Germinal center (tissue), 1 donor: Measurements from ENCODE around the gene ANXA11.
"Not testable (repeated sequence)": the region's sequence is repeated elsewhere in the genome, so short reads cannot be mapped to it uniquely, and the experiment has no call there.

ENCODE experiments used
- DNase-seq: peaks from one replicate; pipeline ENCODE4 v3.0.0; 2012; ENCODE audit warnings: mixed read lengths, low spot score

The ANXA11 gene

GRCh38 chr10:80145406-80146308 lies 59.7 kb downstream of the ANXA11 start:
- not testable (repeated sequence) for DNase-seq

DNA sequence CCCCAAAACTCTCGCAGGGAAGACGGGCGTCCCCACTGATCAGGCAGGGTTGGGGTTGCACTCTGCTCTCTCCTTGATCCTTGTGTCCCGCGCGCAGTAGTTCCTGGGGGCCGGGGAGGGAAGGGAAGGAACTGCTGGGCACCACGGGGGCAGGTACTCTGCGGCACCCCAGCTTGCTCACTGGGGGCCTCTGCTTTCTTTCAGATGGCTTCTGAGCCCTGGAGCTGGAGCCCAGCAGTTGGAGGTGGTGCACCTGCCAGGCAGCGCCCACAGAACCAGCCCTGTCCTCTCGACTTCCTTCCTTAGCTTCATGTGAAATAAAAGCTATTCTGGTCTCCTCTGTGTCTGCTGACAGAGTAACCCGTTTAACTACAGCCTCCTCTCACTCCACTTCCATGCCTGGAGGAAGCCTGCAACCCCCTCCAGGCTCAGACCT lies 60.6 kb downstream of the ANXA11 start:
- DNase-seq = peak; percentile 19

DNA sequence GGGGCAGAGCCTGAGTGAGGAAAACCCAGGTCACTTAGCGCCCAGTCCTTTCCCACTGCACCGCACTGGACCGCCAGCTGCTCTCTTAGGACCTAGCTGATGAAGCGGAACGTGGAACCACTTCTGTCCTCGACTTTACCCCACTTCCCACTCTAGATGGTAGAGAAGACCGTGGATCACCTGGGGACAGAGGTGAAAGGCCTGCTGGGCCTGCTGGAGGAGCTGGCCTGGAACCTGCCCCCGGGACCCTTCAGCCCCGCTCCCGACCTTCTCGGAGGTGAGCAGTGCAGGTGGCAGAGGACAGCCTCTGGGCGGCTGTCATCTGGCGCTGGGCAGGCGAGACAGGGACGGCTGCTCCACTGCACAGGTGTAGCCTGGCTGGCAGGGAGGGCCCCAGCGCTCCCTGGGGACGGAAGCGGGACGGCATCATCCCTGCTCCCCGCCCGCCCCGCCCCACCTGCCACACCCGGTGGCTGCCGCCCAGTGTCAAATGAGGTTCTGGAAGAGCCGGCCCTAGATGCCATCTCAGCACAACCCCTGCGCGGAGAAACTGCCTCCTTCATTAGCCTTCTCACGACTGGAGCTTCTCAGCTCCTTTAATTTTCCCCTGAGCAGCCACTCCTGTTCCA lies 61.2 kb downstream of the ANXA11 start:
- peak; percentile 57 for DNase-seq

- DNase-seq = no peak
Observed at GRCh38 chr10:80141696-80142460, 63.5 kb downstream of the ANXA11 start.

DNA sequence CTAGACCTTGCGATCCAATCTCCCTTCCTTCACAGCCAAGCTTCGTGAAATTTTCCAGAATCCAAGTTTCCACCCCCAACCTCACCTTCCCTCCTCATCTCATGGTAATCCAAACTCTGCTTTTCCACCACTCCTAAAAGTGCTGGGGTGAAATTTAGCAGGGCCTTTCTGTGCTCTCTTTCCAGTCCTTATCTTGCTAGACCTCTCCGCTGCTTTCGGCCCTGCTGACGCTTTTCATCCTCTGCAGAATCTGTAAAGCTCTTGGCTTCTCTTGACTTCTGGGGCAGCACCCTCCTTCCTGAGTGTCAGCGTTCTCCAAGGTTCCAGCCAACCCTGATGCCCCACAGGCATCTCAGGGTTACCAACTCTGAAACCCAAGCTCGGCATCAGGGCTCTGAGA lies 65.1 kb downstream of the ANXA11 start:
- no peak for DNase-seq

DNA sequence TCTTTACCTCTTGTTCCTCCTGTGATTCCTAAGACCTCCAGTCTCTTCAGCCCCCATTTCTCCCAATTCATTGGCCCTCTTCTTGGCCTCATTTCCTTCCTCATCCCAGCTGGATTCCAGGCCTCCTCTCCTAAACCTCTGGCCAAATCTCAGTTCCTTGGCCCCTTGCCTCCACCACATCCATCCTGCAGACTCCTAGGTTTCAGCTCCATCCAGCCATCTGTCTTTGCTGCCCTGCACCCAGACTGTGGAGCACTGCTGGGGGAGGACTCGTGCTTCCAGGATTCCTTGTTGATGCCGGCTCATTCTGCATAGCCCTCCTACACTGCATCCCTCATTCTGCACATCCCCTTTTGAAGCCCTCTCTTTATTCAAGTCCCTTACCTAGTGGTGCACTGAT lies 66.1 kb downstream of the ANXA11 start:
- no peak for DNase-seq

- DNase-seq = no peak
Observed at GRCh38 chr10:80137920-80138319, 67.4 kb downstream of the ANXA11 start.

DNA sequence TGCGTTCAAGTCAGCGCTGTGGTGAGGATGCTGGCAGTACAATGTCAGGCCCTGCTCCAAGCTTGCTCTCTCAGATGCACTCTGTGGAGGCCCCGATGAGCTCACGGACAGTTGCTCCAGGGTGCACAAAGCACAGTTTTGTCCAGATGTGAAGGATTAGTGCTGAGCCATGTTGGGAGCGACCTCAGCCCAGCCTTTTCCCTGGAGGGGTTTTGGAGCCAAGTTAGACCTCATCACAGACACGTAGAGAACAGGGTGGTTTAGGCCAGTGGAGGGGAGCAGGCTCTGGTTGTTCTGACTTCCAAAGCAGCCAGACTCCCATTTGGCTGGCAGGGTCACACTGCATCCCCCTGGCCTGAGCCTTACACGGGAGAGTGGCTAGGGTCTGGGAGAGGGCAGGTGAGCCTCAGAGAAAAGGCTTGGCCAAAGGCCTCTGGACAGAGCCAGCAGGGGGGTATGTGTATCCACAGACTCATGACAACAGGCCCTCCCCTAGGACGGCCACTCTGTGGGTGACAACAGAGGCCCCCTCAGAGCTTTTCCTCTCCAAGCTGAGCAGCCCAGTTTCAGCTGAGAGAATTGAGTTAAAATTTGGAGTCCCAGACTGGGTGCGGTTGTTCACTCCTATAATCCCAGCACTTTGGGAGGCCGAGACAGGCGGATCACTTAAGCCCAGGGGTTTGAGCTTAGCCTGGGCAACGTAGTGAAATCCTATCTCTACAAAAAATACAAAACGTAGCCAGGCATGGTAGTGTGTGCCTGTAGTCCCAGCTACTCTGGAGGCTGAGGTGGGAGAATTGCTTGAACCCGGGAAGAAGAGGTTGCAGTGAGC lies 68.1 kb downstream of the ANXA11 start:
- DNase-seq = no peak

DNA sequence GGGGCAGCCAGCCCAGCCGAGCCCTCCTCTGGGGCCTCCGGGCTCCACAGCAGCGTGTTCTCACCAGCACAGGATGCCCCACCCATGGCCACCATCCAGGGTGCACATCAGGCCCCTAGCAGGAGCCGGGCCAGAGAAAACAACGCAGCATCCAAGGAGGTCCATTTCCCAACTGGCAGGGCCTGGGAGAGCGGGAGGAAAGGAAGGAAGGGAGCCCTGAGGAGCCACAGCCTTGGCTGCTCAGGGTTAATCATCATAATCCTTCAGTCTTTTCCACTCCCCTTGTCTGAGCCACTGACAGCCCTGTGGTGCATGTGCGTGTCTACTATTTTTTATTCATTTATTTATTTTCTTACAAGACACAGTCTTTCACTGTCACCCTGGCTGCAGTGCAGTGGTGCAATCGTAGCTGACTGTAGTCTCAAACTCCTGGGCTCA lies 69.2 kb downstream of the ANXA11 start:
- DNase-seq = no peak

DNA sequence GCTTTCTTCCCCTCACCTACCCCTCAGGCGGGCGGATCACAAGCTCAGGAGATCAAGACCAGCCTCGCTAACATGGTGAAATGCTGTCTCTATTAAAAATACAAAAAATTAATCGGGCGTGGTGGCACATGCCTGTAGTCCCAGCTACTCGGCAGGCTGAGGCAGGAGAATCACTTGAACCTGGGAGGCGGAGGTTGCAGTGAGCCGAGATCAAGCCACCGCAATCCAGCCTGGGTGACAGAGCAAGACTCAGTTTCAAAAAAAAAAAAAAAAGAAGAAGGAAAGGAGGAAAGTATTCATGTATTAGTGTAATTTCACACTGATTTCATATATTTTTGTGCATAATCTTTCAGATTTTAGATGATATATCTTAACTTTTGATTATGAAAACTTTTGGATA lies 71.7 kb downstream of the ANXA11 start:
- not testable (repeated sequence) for DNase-seq

GRCh38 chr10:80133206-80133605 lies 72.1 kb downstream of the ANXA11 start:
- no peak for DNase-seq

DNA sequence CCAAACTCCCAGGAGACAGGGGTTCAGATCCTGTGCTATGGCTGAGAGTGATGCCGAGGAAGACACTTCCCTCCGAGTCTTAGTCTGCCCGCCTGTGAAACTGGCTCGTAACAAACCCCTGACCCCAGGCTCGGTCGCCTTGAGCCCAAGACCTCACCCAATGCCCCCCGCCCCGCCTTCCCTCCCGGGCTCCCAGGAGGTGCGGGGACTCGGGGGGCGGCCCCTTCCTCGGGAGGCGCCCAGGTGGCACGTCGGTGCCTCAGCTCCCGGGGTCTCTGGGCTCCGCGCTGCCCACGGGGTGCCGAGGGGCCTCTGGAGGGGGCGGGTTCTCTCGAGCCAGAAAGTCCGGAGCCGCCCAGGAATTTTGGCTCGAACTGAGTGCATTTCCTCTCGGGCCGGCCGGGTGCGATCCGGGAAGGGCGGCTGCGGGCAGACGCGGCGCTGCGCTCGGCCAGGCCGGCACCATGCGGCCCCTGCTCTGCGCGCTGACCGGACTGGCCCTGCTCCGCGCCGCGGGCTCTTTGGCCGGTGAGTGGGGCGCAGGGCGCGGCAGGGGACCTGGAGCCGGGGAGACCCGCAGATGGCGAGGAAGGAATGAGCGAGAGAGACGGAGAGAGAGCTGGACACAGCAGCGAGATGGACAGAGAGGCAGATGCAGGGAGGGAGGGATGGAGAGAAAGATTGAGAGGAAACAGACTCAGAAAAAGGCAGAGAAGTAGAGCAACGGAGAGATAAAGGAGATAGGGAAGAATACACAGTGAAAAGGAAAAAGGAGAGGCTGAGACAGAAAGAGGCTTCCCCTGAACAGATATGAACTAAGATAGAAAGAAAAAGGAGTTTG lies 72.8 kb downstream of the ANXA11 start, which contains the start of gene PLAC9:
PLAC9 (plus strand) TSS at position 432 of the 841 bp plus-strand sequence; CDS start at position 465, 33 bp downstream.
- DNase-seq = no peak

DNA sequence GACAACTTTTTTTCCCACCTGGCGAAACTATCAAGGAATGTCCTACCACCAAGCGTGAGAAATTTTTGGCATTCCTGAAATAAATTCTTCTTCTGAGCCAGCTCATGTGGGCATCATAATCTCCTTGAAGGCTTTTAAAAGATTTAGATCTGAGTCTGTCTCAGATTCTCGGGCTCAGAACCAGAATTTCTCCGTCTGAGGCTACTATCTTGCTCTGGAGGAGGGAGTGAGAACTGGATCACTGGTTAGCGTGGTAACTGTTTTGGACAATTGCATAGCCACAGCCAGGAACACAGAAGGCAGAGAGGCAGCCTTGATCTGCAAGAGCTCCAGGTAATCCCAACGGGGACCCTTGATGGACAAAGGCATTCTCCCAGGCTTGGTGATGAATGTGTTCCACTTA lies 73.8 kb downstream of the ANXA11 start:
- no peak for DNase-seq

DNA sequence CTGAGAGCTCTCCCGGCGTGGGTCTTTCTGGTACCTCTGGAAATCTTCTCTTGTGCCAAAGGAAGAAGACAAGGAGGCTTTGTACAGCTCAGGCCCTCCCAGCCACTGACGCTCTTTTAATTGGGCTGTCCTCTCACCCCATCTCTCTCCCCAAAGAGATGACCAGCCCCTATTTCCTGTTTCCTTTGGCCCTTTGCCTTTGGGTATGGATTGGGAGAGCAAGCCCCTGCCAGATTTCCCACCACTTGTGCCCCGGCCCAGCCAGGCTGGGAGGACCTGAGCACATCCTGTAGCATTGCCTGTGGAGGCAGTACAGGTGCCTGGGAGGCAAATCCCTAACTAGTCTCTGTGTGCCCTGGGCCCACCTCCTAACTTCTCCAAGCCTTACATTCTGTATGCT lies 78.5 kb downstream of the ANXA11 start:
- no peak for DNase-seq

- DNase-seq = no peak
Observed at GRCh38 chr10:80122746-80123145, 82.6 kb downstream of the ANXA11 start.

- DNase-seq = no peak
Observed at GRCh38 chr10:80122110-80122710, 83.1 kb downstream of the ANXA11 start.

DNA sequence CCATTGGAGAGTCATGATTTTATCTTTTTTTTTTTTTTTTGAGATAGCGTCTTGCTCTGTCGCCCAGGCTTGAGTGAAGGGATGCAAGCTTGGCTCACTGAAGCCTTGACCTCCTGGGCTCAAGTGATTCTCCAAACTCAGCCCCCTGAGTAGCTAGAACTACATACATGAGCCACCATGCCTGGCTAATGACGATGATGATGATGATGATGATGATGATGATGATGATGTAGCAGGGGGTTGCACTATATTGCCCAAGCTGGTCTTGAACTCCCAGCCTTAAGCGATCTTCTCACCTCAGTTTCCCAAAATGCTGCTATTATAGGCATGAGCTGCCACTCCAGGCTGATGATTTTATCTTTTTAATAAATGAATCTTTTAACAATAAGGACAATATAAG lies 86.7 kb downstream of the ANXA11 start:
- no peak for DNase-seq

DNA sequence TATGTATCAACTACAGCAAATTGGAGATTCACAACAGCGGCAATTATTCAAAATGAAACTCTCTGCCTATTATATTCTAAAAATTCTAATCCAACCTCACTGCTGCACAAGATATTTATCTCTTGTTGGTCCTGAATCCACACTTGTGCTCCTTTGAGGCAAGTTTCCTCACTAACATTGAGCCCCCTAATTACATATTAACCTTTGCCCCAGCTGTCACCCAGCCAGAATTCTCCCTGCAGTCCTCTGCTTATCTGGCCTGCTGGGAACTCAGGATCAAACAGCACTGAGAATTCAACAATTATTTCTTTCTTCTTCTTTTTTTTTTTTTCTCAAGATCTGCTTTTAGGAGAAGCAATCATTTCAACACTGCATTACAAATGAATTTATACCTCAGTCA lies 94.4 kb downstream of the ANXA11 start:
- no peak for DNase-seq

DNA sequence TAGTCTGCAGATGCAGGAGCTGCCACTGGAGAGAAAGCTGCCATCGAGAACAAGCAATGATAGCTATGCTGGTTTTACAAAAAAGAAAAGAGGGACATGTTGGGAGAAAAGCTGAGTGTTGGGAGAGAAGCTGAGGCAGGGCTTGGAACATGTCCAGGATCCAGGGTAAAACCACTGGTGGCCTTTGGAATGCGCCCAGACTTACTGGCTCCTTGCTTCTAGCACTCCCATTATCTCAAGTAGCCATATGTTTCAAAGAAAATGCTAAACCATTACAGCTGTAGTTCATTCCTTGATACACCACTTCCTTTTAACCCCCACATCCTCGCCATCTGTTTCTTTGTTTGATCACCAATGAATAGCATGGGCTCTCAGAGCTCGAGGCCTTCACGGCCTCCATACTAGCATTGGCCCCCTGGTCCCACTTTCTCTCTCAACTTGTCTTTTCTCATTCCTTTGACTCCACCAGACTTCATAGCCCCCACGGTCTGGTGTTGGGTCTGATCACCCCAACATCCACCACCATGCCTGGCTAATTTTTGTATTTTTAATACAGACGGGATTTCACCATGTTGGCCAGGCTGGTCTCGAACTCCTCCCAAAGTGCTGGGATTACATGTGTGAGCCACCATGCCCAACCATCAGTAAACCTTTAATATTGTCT lies 96.6 kb downstream of the ANXA11 start:
- no peak for DNase-seq
